K562 (cell line): ENCODE measurements around the gene TRIM26. TPM values are rescaled to one million over a fixed set of nuclear protein-coding genes. Genes with fewer than 3 reads are reported as not detected.

Experiments used
- ATAC-seq: fragments of 200-7000 bp; cut with Tn5 transposase; 3 replicates; pipeline ENCODE4 v1.9.1; 2020; ENCODE audit warnings: moderate library complexity
- BruUV-seq: library from RNA; stranded (reverse); fragments of 400-500 nt; replicated peaks from 2 replicates; lab custom pipeline; 2021; lab: Mats Ljungman, UMichigan
- CTCF ChIA-PET: fragments of 300-600 bp; formaldehyde crosslinking; extraction: SDS; loops from one replicate; lab custom pipeline; 2021; ENCODE audit warnings: low intra/inter-chr PET ratio; lab: Yijun Ruan, JAX
- POLR2A ChIA-PET: fragments of 300-600, 350-650 bp; sonication (Branson Sonifier 250); formaldehyde crosslinking; extraction: SDS; loops from one replicate; lab custom pipeline; 2021; ENCODE audit warnings: antibody characterized with exemption, inconsistent platforms; lab: Yijun Ruan, JAX
- DNase-seq, 4 experiments: peaks; one replicate each; pipeline versions ENCODE4 v3.0.0 to v3.0.0-alpha.2; 2011 to 2018; ENCODE audit warnings: low spot score in 3 of 4, mixed read lengths in 3 of 4; ENCODE audit errors: extremely low read depth in 1 of 4
- FAIRE-seq: peaks from 2 replicates; lab custom pipeline; 2011; peaks lifted over from hg19 to GRCh38; lab: Jason Lieb, UNC
- H2AFZ ChIP-seq: 2 replicates; pipeline ENCODE4 v1.6.0; 2011; ENCODE audit warnings: low read depth, low read length, control low read depth, inconsistent platforms
- H3K27ac ChIP-seq: fragments of 200-600 bp; 3 replicates; pipeline ENCODE4 v1.8.0; 2011; ENCODE audit warnings: low read depth, mild to moderate bottlenecking, control low read depth, inconsistent platforms, low read length, moderate library complexity, mixed read lengths; ENCODE audit errors: extremely low read depth
- H3K27me3 ChIP-seq, 2 experiments: fragments of 300-600 bp in 1 of 2; 2 replicates in 1 of 2; 3 replicates in 1 of 2; pipeline versions ENCODE4 v1.6.0 to v1.8.0; 2011; ENCODE audit warnings: inconsistent platforms in 2 of 2, low read length in 2 of 2, mild to moderate bottlenecking in 1 of 2, mixed read lengths in 1 of 2, moderate library complexity in 1 of 2; ENCODE audit not compliant: control insufficient read depth in 2 of 2, insufficient read depth in 2 of 2
- H3K36me3 ChIP-seq: fragments of 300-600 bp; 3 replicates; pipeline ENCODE4 v1.8.0; 2011; ENCODE audit warnings: mild to moderate bottlenecking, low read length, inconsistent platforms; ENCODE audit not compliant: control insufficient read depth, insufficient read depth
- H3K4me1 ChIP-seq, 2 experiments: fragments of 200-600 bp in 1 of 2; replicated peaks in 1 of 2; 2 replicates in 1 of 2; 3 replicates in 1 of 2; pipeline versions ENCODE4 v1.5.1 to v1.8.0; 2011; ENCODE audit warnings: inconsistent platforms in 2 of 2, low read length in 2 of 2, mild to moderate bottlenecking in 1 of 2, mixed read lengths in 1 of 2, moderate library complexity in 1 of 2; ENCODE audit not compliant: control insufficient read depth in 2 of 2, insufficient read depth in 2 of 2
- H3K4me2 ChIP-seq: 2 replicates; pipeline ENCODE4 v1.6.1; 2011; ENCODE audit warnings: low read length, control low read depth, inconsistent platforms, mixed read lengths; ENCODE audit not compliant: insufficient read depth
- H3K4me3 ChIP-seq: fragments of 200-600 bp; sonication (generic), shearing (Covaris generic); 2 replicates; pipeline ENCODE4 v1.5.1; 2016; ENCODE audit warnings: control low read depth, inconsistent platforms
- H3K79me2 ChIP-seq: fragments of 200-600 bp; 3 replicates; pipeline ENCODE4 v1.8.0; 2011; ENCODE audit warnings: low read length, inconsistent platforms; ENCODE audit not compliant: control insufficient read depth, insufficient read depth
- H3K9ac ChIP-seq, 2 experiments: 2 replicates each; pipeline versions ENCODE4 v1.6.0 to v1.6.1; 2011; ENCODE audit warnings: low read depth in 2 of 2, low read length in 2 of 2, control low read depth in 1 of 2, inconsistent platforms in 1 of 2, mild to moderate bottlenecking in 1 of 2, mixed read lengths in 1 of 2; ENCODE audit not compliant: insufficient read depth in 1 of 2
- H3K9me1 ChIP-seq: one replicate; pipeline ENCODE4 v1.6.0; 2011; ENCODE audit warnings: inconsistent platforms, mild to moderate bottlenecking, low read length, moderate library complexity; ENCODE audit not compliant: control insufficient read depth, insufficient read depth
- H3K9me3 ChIP-seq: replicated peaks from 2 replicates; pipeline ENCODE4 v1.5.1; 2011; ENCODE audit warnings: low read depth, low read length, inconsistent platforms; ENCODE audit not compliant: control insufficient read depth, insufficient read depth
- H4K20me1 ChIP-seq: replicated peaks from 2 replicates; pipeline ENCODE4 v1.6.1; 2011; ENCODE audit warnings: low read length, inconsistent platforms, mixed read lengths; ENCODE audit not compliant: control insufficient read depth, insufficient read depth
- FOXA1 ChIP-seq: fragments of 450-650 bp; IDR thresholded peaks from 2 replicates; pipeline ENCODE4 v1.6.1; 2016; ENCODE audit warnings: mild to moderate bottlenecking, borderline replicate concordance
- FOXJ2 ChIP-seq: fragments of 200-800 bp; sonication (Bioruptor generic); IDR thresholded peaks from 2 replicates; pipeline ENCODE4 v1.6.1; 2016; ENCODE audit warnings: missing genetic modification characterization, missing compliant biosample characterization
- NBN ChIP-seq: fragments of 450-650 bp; IDR thresholded peaks from 2 replicates; pipeline ENCODE4 v1.6.1; 2016; ENCODE audit warnings: low read depth, mild to moderate bottlenecking
- PTTG1 ChIP-seq: fragments of 450-650 bp; IDR thresholded peaks from 2 replicates; pipeline ENCODE4 v1.6.1; 2016; ENCODE audit warnings: low read depth, mild to moderate bottlenecking, missing genetic modification characterization, missing compliant biosample characterization
- RBBP5 ChIP-seq: fragments of 200-600 bp; sonication (generic); IDR thresholded peaks from 2 replicates; pipeline ENCODE4 v1.6.1; 2012; ENCODE audit warnings: borderline replicate concordance, mild to moderate bottlenecking, low read length, control low read depth, inconsistent platforms; ENCODE audit not compliant: insufficient read depth, poor library complexity, severe bottlenecking
- RBM34 ChIP-seq: fragments of 200-400 bp; formaldehyde crosslinking; IDR thresholded peaks from 2 replicates; pipeline ENCODE4 v1.6.1; 2018; ENCODE audit warnings: low read length, borderline replicate concordance; ENCODE audit not compliant: insufficient read depth
- TFAM ChIP-seq: fragments of 250-450 bp; sonication (Bioruptor Pico); conservative IDR thresholded peaks from 2 replicates; pipeline ENCODE4 v1.5.0; 2021; ENCODE audit warnings: mild to moderate bottlenecking, moderate library complexity
- ZNF77 ChIP-seq: fragments of 250-450 bp; sonication (Bioruptor Pico); IDR thresholded peaks from 2 replicates; pipeline ENCODE4 v1.5.0; 2020
- WGBS: fragments of 100-300 bp; shearing (Covaris generic); methylation state at CpG from one replicate; pipeline ENCODE4 v1.1.6; 2016; ENCODE audit warnings: low coverage, mixed read lengths; ENCODE audit not compliant: insufficient coverage; ENCODE audit errors: missing lambda C conversion rate; 5-methylcytosine and 5-hydroxymethylcytosine counted together
- in situ Hi-C: fragments of 300-500 bp; cut with MboI; formaldehyde crosslinking; loops from 4 replicates; pipeline ENCODE4 v1.15.0; 2018; ENCODE audit warnings: inconsistent platforms, mixed read lengths
- intact Hi-C: fragments of 100-400 bp; cut with micrococcal nuclease; formaldehyde crosslinking; loops from 2 replicates; pipeline ENCODE4 v1.14.2; 2022
- polyA plus RNA-seq, 8 experiments: library from polyadenylated mRNA; depleted of rRNA in 4 of 8; stranded (reverse) in 5 of 8; unstranded in 3 of 8; fragments of >200 nt; fragmentation: Nextera tagmentation in 2 of 8; fragmentation: Illumina TruSeq in 1 of 8; extraction: Ambion mirVana in 2 of 8; extraction: Trizol in 1 of 8; gene quantifications; 2 replicates each; pipeline versions ENCODE4 v1.2.1 to v1.2.3, GENCODE V29; 2011 to 2014; ENCODE audit warnings: inconsistent platforms in 1 of 8, missing spikeins in 1 of 8
- total RNA-seq, 7 experiments: library from RNA; depleted of rRNA in 6 of 7; stranded (reverse); fragments of >200 nt in 6 of 7; fragmentation: Illumina TruSeq in 2 of 7; extraction: Trizol in 2 of 7; gene quantifications; 2 replicates each; pipeline versions ENCODE4 v1.2.1 to v1.2.3, GENCODE V29; 2011 to 2021; ENCODE audit warnings: low replicate concordance in 1 of 7
- TF ChIP-seq, protein P1 (sequence below): fragments of 450-650 bp; formaldehyde crosslinking; IDR thresholded peaks from 2 replicates; pipeline ENCODE4 v1.4.0; 2020; ENCODE audit warnings: mild to moderate bottlenecking, mixed read lengths
- TF ChIP-seq, protein P2 (sequence below), 2 experiments: fragments of 150-350 bp in 1 of 2; IDR thresholded peaks; 2 replicates each; pipeline ENCODE4 v1.6.1; 2012 to 2016; ENCODE audit warnings: low read depth in 2 of 2, low read length in 2 of 2, mild to moderate bottlenecking in 1 of 2, moderate library complexity in 1 of 2

The TRIM26 gene
- total and polyA plus RNA-seq, 9 of the 15 experiments (the other 6 are each of a cell fraction or from before 2014, with no cell fraction given), result 0.80 to 5.0 (median 2.8) TPM

DNA sequence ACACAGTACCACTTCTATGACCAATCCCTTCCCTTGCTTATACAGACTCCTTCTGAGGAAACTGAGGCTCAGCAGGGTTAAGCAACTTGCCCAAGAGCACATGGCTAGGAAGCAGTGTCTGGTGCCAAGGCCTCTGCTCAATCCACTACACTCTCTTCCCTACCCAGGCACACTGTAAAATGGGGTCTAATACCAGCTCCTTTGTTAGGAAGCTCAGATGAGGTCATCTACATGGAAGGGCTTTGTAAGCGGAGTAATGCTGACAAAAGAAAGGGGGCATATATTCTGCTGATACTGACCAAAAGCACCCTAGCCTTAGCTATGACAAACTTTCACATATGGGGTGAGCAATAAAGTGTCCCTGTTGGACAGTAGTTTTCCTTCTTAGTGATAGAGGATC is 9.1 kb downstream of the TRIM26 start:
- no peaks in the 10 kb centered on the region for H3K36me3 ChIP-seq
- WGBS, result 18% methylated on average over 1 of the region's 1 CpG
- in situ Hi-C loops (no loop called here), intact Hi-C loops (no loop called here)
- no TSS peak for BruUV-seq
- H3K4me3 ChIP-seq, result no peak overlapping the region
- POLR2A ChIA-PET, result interaction anchor here (0.8 kb wide), 1 partner anchor 9 kb away, joined by 3 read pairs; no protein-coding TSS in a partner anchor
- no peak overlapping the region for H2AFZ ChIP-seq
- no peaks in the 10 kb centered on the region for H3K9me3 ChIP-seq
- no peaks in the 10 kb centered on the region for H3K79me2 ChIP-seq
- no peaks in the 10 kb centered on the region for H3K9me1 ChIP-seq
- H3K9ac ChIP-seq, result no peak overlapping the region
- FAIRE-seq (no peak), DNase-seq (no peak), ATAC-seq (no peak)
- no peak for TF ChIP-seq FOXJ2 (tag)
- CTCF ChIA-PET, result no interaction called here
- no peaks in the 10 kb centered on the region; a peak in 1 of 5 replicates for H3K4me1 ChIP-seq
- H3K27me3 ChIP-seq, result peaks cover 12 to 41% of the 10 kb centered on the region in 2 experiments
- no peaks in the 10 kb centered on the region for H4K20me1 ChIP-seq
- H3K27ac ChIP-seq, result no peak overlapping the region
- H3K4me2 ChIP-seq, result no peak overlapping the region

GRCh38 chr6:30202366-30202765 is 10.8 kb downstream of the TRIM26 start:
- 28% methylated on average over 4 of the region's 4 CpGs for WGBS
- Histone ChIP-seq H3K9ac (no peak overlapping the region), H3K9me3 (no peaks in the 10 kb centered on the region), H3K4me1 (peaks cover 0 to 7% of the 10 kb centered on the region in 2 experiments; a peak in 2 of 5 replicates), H4K20me1 (no peaks in the 10 kb centered on the region; the same call in 1 of the 2 replicates), H2AFZ (no peak overlapping the region), H3K27ac (no peak overlapping the region), H3K9me1 (no peaks in the 10 kb centered on the region), H3K27me3 (peaks cover 21 to 51% of the 10 kb centered on the region in 2 experiments), H3K4me2 (no peak overlapping the region), H3K79me2 (no peaks in the 10 kb centered on the region), H3K4me3 (no peak overlapping the region), H3K36me3 (no peaks in the 10 kb centered on the region)
- ChIA-PET CTCF (no interaction called here), POLR2A (interaction anchor here (1.0 kb wide), 1 partner anchor 14 kb away, joined by 3 read pairs; no protein-coding TSS in a partner anchor)
- FAIRE-seq, result peak; percentile 15
- no peak for ATAC-seq
- intact Hi-C loops, result no loop called here
- in situ Hi-C loops, result no loop called here
- BruUV-seq, result no TSS peak
- DNase-seq, result no peak
- TF ChIP-seq NBN (no peak), RBBP5 (no peak), PTTG1 (tag) (no peak), ZNF77 (no peak), RBM34 (no peak), FOXA1 (no peak), TFAM (no peak)
- TF ChIP-seq, protein P1, sequence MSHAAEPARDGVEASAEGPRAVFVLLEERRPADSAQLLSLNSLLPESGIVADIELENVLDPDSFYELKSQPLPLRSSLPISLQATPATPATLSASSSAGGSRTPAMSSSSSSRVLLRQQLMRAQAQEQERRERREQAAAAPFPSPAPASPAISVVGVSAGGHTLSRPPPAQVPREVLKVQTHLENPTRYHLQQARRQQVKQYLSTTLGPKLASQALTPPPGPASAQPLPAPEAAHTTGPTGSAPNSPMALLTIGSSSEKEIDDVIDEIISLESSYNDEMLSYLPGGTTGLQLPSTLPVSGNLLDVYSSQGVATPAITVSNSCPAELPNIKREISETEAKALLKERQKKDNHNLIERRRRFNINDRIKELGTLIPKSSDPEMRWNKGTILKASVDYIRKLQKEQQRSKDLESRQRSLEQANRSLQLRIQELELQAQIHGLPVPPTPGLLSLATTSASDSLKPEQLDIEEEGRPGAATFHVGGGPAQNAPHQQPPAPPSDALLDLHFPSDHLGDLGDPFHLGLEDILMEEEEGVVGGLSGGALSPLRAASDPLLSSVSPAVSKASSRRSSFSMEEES (CRISPR knock-in tag), result no peak
- TF ChIP-seq, protein P2, sequence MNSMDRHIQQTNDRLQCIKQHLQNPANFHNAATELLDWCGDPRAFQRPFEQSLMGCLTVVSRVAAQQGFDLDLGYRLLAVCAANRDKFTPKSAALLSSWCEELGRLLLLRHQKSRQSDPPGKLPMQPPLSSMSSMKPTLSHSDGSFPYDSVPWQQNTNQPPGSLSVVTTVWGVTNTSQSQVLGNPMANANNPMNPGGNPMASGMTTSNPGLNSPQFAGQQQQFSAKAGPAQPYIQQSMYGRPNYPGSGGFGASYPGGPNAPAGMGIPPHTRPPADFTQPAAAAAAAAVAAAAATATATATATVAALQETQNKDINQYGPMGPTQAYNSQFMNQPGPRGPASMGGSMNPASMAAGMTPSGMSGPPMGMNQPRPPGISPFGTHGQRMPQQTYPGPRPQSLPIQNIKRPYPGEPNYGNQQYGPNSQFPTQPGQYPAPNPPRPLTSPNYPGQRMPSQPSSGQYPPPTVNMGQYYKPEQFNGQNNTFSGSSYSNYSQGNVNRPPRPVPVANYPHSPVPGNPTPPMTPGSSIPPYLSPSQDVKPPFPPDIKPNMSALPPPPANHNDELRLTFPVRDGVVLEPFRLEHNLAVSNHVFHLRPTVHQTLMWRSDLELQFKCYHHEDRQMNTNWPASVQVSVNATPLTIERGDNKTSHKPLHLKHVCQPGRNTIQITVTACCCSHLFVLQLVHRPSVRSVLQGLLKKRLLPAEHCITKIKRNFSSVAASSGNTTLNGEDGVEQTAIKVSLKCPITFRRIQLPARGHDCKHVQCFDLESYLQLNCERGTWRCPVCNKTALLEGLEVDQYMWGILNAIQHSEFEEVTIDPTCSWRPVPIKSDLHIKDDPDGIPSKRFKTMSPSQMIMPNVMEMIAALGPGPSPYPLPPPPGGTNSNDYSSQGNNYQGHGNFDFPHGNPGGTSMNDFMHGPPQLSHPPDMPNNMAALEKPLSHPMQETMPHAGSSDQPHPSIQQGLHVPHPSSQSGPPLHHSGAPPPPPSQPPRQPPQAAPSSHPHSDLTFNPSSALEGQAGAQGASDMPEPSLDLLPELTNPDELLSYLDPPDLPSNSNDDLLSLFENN (IDR thresholded peaks at IDR 0.05; ENCODE audit: low read depth in 2 of 2, low read length in 2 of 2), result no peak
